NCI-H1092 treated with DMSO at 0.1 percent for 48 hours (cell line): ENCODE measurements around the gene GXYLT2.
"Not testable (repeated sequence)": the region's sequence is repeated elsewhere in the genome, so short reads cannot be mapped to it uniquely, and the experiment has no call there.

Source experiments
- DNase-seq: peaks from one replicate; lab custom pipeline; 2025; lab: John Stamatoyannopoulos, UW

The GXYLT2 gene

GRCh38 chr3:72892870-72893269 is 5.0 kb downstream of the GXYLT2 start:
- peak; percentile 74 for DNase-seq

GRCh38 chr3:72894976-72895552 is 7.2 kb downstream of the GXYLT2 start:
- DNase-seq: no peak

DNA sequence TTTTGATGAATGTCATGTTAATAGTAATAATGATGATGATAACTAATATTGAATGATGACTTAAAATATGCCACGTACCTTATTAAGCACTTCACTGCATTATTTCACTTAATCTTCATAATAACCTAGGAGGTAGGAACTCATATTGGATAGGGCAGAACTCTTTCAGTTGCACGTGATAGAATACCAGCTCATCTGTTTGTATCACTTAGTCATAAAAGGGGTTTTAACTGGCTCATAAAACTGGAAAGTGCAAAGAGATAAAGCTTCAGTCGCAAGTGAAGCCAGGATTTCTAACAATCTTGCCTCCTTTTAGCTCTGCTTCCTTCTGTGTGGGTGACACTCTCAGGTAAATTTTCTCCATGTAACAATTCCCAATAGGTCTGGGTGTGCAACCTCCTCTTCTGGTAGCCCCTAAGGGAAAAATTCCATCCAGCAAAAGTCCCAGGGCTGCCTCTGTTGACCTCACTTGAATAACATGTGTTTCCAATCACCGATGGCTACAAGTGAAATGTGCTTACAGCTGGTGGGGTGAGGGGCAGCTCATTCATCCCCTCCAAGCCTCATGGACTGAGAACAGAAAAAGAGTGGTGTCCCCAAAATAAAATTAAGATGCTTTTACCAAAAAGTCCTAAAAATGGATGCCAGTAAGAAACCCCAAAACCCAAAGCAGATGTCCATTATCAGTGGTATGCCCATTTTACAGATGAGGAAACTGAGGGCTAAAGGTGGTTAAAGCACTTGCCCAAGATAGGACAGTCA is 9.3 kb downstream of the GXYLT2 start:
- DNase-seq: no peak

DNA sequence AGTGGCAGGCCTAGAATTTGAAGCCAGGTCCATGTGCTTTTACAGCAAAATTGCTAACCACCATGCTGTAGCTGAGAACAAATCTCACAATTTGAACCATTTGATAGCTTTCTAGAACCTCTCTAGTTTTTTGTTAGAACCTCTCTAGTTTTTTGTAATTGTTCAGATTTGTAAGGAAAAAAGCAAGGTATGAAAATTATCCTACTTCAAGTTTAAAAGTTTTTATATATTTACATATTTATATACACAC is 9.8 kb downstream of the GXYLT2 start:
- DNase-seq: no peak

DNA sequence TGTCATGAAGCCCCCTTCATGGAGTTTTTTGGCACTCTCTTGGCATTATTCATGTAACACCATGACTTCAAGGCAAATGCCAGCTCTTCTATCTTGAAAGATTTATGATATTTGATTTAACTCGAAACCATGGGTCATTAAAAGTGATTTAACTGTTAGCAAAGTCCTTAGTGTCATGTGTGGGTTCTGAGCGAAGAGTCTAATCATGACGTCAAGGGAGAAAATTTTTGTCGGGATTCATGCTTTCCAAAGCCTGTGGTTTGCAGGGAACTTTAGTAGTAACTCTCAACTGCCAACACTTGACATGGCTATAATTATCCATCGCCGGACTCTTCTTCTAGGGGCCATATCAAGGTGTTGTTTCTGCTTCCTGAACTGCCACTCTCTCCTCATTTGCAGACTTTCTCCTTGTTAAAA is 11.5 kb downstream of the GXYLT2 start:
- DNase-seq: no peak

GRCh38 chr3:72900048-72900447 is 12.2 kb downstream of the GXYLT2 start:
- DNase-seq: no peak

DNA sequence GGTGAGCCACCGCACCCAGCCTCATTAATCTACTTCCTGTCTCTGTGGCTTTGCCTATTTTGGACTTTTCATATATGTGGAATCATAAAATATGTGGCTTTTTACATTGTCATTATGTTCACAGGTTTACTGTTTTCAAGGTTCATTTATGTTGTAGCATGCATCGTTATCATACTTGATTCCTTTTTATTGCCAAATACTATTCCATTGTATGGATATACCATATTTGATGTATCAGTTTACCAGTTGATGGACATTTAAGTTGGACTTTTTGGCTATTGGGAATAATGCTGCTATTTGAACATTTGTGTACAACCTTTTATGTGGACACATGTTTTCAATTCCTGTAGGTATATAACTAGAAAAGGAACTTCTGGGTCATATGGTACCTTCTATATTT is 14.0 kb downstream of the GXYLT2 start:
- no peak for DNase-seq

GRCh38 chr3:72903004-72903403 is 15.2 kb downstream of the GXYLT2 start:
- no peak for DNase-seq

- DNase-seq: no peak
Observed at GRCh38 chr3:72904163-72904562, 16.3 kb downstream of the GXYLT2 start.

DNA sequence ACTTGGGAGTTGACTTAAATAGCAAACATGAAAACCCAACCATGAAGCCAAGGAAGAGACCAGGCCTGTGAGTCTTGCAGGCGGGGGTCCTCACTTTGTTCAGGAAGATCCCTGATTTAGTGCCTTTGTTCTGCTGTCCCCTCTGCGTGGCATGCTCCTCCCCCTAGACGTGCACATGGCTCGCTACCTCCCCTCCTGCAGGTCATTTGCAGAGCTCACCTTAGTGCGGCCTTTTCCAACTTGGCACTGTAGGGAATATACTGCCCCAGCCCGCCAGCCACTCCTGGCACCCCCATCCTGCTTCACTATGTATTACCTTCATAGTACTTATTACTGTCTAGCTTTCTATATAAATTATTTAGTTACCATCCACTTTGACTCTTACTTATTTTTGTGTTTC is 18.3 kb downstream of the GXYLT2 start:
- no peak for DNase-seq

DNA sequence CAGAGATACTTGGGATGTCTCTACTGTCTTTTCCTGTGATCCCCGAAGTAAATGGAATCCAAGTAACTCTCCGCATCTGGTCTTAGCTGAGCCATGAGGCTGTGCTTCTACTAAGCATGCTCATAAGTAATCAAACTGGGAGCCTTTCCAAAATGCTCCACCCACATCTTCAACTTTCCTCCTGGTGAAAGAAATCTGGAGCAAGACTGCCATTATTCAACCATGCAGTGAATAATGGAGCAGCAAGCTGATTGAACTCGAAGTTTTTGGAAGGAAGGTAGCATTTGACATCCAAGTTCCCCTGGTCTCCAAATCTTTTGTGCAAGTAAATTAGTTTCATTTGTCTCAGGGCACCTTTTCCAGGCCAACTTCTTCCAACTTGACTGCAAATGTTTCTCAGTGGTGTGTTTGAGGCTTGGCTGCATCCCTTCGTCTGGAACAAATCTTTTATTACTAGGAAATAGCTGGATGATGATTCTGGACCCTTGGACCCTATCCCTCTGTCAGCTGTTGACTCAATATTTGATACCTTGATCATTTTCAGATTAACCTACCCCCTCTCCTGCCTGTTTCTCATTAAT is 19.4 kb downstream of the GXYLT2 start:
- DNase-seq: no peak

- no peak for DNase-seq
Observed at GRCh38 chr3:72907731-72908620, 20.1 kb downstream of the GXYLT2 start.

GRCh38 chr3:72909591-72909990 is 21.7 kb downstream of the GXYLT2 start:
- no peak for DNase-seq

GRCh38 chr3:72912532-72912931 is 24.7 kb downstream of the GXYLT2 start:
- DNase-seq: no peak

DNA sequence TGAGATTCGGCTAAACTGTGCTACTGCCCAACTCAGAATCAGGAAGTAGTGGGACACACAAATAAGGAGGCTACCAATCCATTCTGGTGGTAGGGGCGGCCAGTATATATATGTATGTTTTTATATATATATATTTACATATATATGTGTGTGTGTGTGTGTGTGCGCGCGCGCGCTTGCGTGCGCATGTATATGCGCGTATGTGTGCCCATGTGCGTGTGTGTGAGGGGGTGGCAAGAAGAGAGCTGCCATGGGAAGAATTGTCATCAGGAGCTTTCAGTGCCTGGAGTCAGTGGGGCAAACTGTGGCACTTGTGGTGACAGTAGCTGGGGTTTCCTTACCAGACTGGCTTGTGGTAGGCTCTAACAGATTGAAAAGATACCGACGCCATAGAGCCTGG is 26.5 kb downstream of the GXYLT2 start:
- DNase-seq: no peak

- no peak for DNase-seq
Observed at GRCh38 chr3:72916250-72916649, 28.4 kb downstream of the GXYLT2 start.

- DNase-seq: no peak
Observed at GRCh38 chr3:72919520-72919919, 31.7 kb downstream of the GXYLT2 start.

GRCh38 chr3:72924055-72924454 is 36.2 kb downstream of the GXYLT2 start:
- DNase-seq: no peak

DNA sequence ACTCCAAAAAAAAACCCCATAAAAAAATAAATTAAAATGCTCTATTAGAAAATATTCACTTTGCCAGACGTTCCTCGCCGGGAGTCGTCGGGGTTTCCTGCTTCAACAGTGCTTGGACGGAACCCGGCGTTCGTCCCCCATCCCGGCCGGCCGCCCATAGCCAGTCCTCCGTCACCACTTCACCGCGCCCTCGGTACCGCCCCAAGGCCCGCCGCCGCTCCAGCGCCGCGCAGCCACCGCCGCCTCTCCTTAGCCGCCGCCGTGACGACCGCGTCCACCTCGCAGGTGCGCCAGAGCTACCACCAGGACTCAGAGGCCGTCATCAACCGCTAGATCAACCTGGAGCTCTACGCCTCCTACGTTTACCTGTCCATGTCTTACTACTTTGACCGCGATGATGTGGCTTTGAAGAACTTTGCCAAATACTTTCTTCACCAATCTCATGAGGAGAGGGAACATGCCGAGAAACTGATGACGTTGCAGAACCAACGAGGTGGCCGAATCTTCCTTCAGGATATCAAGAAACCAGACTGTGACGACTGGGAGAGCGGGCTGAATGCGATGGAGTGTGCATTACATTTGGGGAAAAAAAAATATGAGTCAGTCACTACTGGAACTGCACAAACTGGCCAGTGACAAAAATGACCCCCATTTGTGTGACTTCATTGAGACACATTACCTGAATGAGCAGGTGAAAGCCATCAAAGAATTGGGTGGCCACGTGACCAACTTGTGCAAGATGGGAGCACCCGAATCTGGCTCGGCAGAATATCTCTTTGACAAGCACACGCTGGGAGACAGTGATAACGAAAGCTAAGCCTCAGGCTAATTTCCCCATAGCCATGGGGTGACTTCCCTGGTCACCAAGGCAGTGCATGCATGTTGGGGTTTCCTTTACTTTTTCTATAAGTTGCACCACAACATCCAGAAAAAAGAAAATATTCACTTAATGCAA is 41.2 kb downstream of the GXYLT2 start:
- not testable (repeated sequence) for DNase-seq

DNA sequence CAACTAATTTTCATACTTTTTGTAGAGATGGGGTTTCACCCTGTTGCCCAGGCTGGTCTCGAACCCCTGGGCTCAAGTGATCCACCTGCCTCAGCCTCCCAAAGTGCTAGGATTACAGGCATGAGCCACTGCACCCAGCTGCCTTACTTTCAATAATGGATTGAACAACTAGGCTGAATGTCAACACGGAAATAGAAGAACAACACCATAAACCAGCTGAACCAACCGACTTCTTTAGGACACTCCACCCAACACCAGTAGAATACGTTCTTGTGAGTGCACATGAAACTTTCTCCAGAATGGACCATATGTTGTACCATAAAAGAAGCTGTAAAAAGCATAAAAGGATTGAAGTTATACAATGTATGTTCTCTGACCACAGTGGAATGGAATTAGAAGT is 42.9 kb downstream of the GXYLT2 start:
- no peak for DNase-seq

DNA sequence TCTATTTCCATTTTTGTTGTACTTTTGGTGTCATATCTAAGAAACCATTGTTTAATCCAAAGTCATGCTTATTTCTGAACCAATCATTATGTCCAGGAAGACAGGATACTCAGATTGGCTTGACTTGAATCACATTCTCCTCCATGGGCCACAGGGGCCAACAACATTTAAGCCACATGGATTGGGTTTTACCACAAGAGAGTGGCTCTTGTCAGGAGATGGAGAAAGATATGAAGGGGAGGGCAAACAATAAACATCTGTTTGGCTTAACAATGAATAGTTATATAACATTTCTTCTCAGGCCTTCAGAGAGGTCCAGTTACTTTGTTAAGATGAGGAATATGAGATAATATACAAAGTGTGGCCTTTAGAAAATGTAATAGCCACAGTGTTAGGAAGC is 44.6 kb downstream of the GXYLT2 start:
- no peak for DNase-seq
